Measurements from ENCODE around the gene LRRTM1. TPM values are rescaled to one million over a fixed set of nuclear protein-coding genes. Genes with fewer than 3 reads are reported as not detected.

Gene LRRTM1
- total RNA-seq, 1 experiment from 2014 or later = not detected

GRCh38 chr2:80351231-80351630, 46.7 kb upstream of the LRRTM1 start:
- no peak overlapping the region for H2AFZ ChIP-seq (ENCODE audit: low read depth, low read length, poor library complexity, severe bottlenecking)
- no peaks in the 10 kb centered on the region for H3K36me3 ChIP-seq (ENCODE audit: control insufficient read depth in 1 of 2, insufficient read depth in 2 of 2, low read length in 2 of 2)
- ATAC-seq (no peak), DNase-seq (ENCODE audit: low read depth, low spot score) (no peak)
- no peak for TF ChIP-seq SRF (IDR thresholded peaks at IDR 0.05; ENCODE audit: low read depth)
- TF ChIP-seq CEBPB (IDR thresholded peaks at IDR 0.05; ENCODE audit: low read depth) = no peak
- no peak for TF ChIP-seq MAX (IDR thresholded peaks at IDR 0.05)
- no peak for TF ChIP-seq REST (IDR thresholded peaks at IDR 0.05; ENCODE audit: low read depth)
- no peak for TF ChIP-seq YY1 (IDR thresholded peaks at IDR 0.05; ENCODE audit: extremely low read depth, insufficient replicate concordance, low read depth, low read length)
- no peak for TF ChIP-seq FOSL1 (IDR thresholded peaks at IDR 0.05; ENCODE audit: low read depth)
- TF ChIP-seq EZH2 (IDR thresholded peaks at IDR 0.05) = no peak
- TF ChIP-seq EZH2phosphoT487 (IDR thresholded peaks at IDR 0.05; ENCODE audit: borderline replicate concordance) = no peak
- TF ChIP-seq TCF7L2 (IDR thresholded peaks at IDR 0.05; ENCODE audit: borderline replicate concordance, extremely low read depth, insufficient read depth, insufficient read length) = no peak
- no peak for TF ChIP-seq EGR1 (IDR thresholded peaks at IDR 0.05; ENCODE audit: low read depth)
- no peak for TF ChIP-seq ZBTB33 (IDR thresholded peaks at IDR 0.05; ENCODE audit: extremely low read depth, insufficient replicate concordance, low read length)
- no peak for TF ChIP-seq ZNF274 (IDR thresholded peaks at IDR 0.05; ENCODE audit: low read depth, low read length)
- no peak for TF ChIP-seq SIN3A (IDR thresholded peaks at IDR 0.05; ENCODE audit: low read depth)
- no peak for TF ChIP-seq ZFX (IDR thresholded peaks at IDR 0.05)
- no peak for TF ChIP-seq ELF1 (IDR thresholded peaks at IDR 0.05; ENCODE audit: borderline replicate concordance, low read depth)
- TF ChIP-seq ATF3 (IDR thresholded peaks at IDR 0.05) = no peak
- ChIA-PET POLR2A (no interaction called here), RAD21 (ENCODE audit: low non-redundant PET in 1 of 2, low total read pairs in 2 of 2, uncharacterized antibody in 2 of 2, unreplicated experiment in 2 of 2) (no interaction called here), CTCF (no interaction called here)
- no peaks in the 10 kb centered on the region for H3K27me3 ChIP-seq (ENCODE audit: insufficient read depth, low read length)
- H4K20me1 ChIP-seq (ENCODE audit: insufficient read depth) = no peaks in the 10 kb centered on the region
- H3K4me1 ChIP-seq (ENCODE audit: control insufficient read depth in 1 of 2, insufficient read depth in 2 of 2, low read length in 2 of 2) = no peaks in the 10 kb centered on the region
- BruUV-seq (replicated peaks) = no TSS peak
- peaks cover 0 to 8% of the 10 kb centered on the region in 2 experiments; a peak in 2 of 4 replicates for H3K9me3 ChIP-seq (ENCODE audit: control insufficient read depth in 1 of 2, insufficient read depth in 1 of 2, low read depth in 1 of 2, low read length in 2 of 2)
- no peaks in the 10 kb centered on the region for H3K79me2 ChIP-seq (ENCODE audit: insufficient read depth, low read length)
- H3K4me3 ChIP-seq (replicated peaks in 1 of 2; ENCODE audit: low read depth in 1 of 2, low read length in 2 of 2) = no peak overlapping the region
- H3K9me2 ChIP-seq (ENCODE audit: insufficient read depth) = no peaks in the 10 kb centered on the region
- no peak overlapping the region for H3K9ac ChIP-seq (ENCODE audit: low read length)
- intact Hi-C loops (cut with micrococcal nuclease) = no loop called here
- no peak overlapping the region for H3K27ac ChIP-seq (ENCODE audit: low read depth, low read length)
- no peak overlapping the region for H3K4me2 ChIP-seq (ENCODE audit: low read length)
